SH-SY5Y (cell line): ENCODE measurements around the gene SLC9A7.

Experiments
- GATA2 ChIP-seq: IDR thresholded peaks from 2 replicates; pipeline ENCODE4 v1.6.1; 2011; ENCODE audit warnings: mild to moderate bottlenecking, low read depth, low read length
- GATA3 ChIP-seq: IDR thresholded peaks from 2 replicates; pipeline ENCODE4 v1.6.1; 2011; ENCODE audit warnings: low read depth, mild to moderate bottlenecking, low read length, moderate library complexity

The SLC9A7 gene

GRCh38 chrX:46758163-46758955, 559 bp downstream of the SLC9A7 start:
- no peak for TF ChIP-seq GATA3
- no peak for TF ChIP-seq GATA2

- no peak for TF ChIP-seq GATA3
- no peak for TF ChIP-seq GATA2
Measured at GRCh38 chrX:46757593-46757992, 1.3 kb downstream of the SLC9A7 start.

- TF ChIP-seq GATA2, result no peak
- TF ChIP-seq GATA3, result no peak
Measured at GRCh38 chrX:46757052-46757451, 1.9 kb downstream of the SLC9A7 start.

GRCh38 chrX:46755671-46756070, 3.2 kb downstream of the SLC9A7 start:
- TF ChIP-seq GATA2, result no peak

- TF ChIP-seq GATA3 (no peak), GATA2 (no peak)
Measured at GRCh38 chrX:46754586-46755061, 4.3 kb downstream of the SLC9A7 start.

GRCh38 chrX:46754036-46754435, 4.9 kb downstream of the SLC9A7 start:
- no peak for TF ChIP-seq GATA3
- no peak for TF ChIP-seq GATA2

GRCh38 chrX:46750889-46751288, 8.0 kb downstream of the SLC9A7 start:
- TF ChIP-seq GATA3, result no peak
- no peak for TF ChIP-seq GATA2

- TF ChIP-seq GATA2, result no peak
- no peak for TF ChIP-seq GATA3
Measured at GRCh38 chrX:46744009-46744408, 14.9 kb downstream of the SLC9A7 start.

GRCh38 chrX:46743046-46743445, 15.9 kb downstream of the SLC9A7 start:
- no peak for TF ChIP-seq GATA3
- no peak for TF ChIP-seq GATA2

- TF ChIP-seq GATA2 (no peak), GATA3 (no peak)
Measured at GRCh38 chrX:46739736-46740135, 19.2 kb downstream of the SLC9A7 start.

GRCh38 chrX:46737462-46737861, 21.5 kb downstream of the SLC9A7 start:
- TF ChIP-seq GATA2 (no peak), GATA3 (no peak)

- no peak for TF ChIP-seq GATA3
- no peak for TF ChIP-seq GATA2
Measured at GRCh38 chrX:46737041-46737440, 21.9 kb downstream of the SLC9A7 start.

- TF ChIP-seq GATA3 (no peak), GATA2 (no peak)
Measured at GRCh38 chrX:46735622-46736021, 23.3 kb downstream of the SLC9A7 start.

GRCh38 chrX:46733226-46733625, 25.7 kb downstream of the SLC9A7 start:
- TF ChIP-seq GATA3, result no peak
- TF ChIP-seq GATA2, result no peak

GRCh38 chrX:46730765-46731164, 28.2 kb downstream of the SLC9A7 start:
- TF ChIP-seq GATA3 (no peak), GATA2 (no peak)
